Measurements from ENCODE around the gene ADAMTSL3.

- TF ChIP-seq POLR2AphosphoS5 (IDR thresholded peaks at IDR 0.05; ENCODE audit: low read depth, low read length) (no peak), TAF1 (IDR thresholded peaks at IDR 0.05; ENCODE audit: low read depth, low read length) (no peak), NRF1 (IDR thresholded peaks at IDR 0.05; ENCODE audit: low read depth, low read length) (no peak), MAFK (IDR thresholded peaks at IDR 0.05; ENCODE audit: low read depth, low read length) (no peak), POLR2A (IDR thresholded peaks at IDR 0.05; ENCODE audit: control extremely low read depth in 1 of 2, low read depth in 2 of 2, low read length in 2 of 2) (no peak)
- TF ChIP-seq, protein P1, sequence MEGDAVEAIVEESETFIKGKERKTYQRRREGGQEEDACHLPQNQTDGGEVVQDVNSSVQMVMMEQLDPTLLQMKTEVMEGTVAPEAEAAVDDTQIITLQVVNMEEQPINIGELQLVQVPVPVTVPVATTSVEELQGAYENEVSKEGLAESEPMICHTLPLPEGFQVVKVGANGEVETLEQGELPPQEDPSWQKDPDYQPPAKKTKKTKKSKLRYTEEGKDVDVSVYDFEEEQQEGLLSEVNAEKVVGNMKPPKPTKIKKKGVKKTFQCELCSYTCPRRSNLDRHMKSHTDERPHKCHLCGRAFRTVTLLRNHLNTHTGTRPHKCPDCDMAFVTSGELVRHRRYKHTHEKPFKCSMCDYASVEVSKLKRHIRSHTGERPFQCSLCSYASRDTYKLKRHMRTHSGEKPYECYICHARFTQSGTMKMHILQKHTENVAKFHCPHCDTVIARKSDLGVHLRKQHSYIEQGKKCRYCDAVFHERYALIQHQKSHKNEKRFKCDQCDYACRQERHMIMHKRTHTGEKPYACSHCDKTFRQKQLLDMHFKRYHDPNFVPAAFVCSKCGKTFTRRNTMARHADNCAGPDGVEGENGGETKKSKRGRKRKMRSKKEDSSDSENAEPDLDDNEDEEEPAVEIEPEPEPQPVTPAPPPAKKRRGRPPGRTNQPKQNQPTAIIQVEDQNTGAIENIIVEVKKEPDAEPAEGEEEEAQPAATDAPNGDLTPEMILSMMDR (IDR thresholded peaks at IDR 0.05; ENCODE audit: control extremely low read depth in 1 of 3, insufficient read depth in 1 of 3, low read depth in 1 of 3, low read length in 3 of 3) = no peak
These were observed 227.2 kb downstream of the ADAMTSL3 start for GRCh38 chr15:83881156-83881555.
